DMS153 treated with DMSO at 0.1 percent for 48 hours (cell line): ENCODE results near the gene LPAR6.

ENCODE experiments used
- DNase-seq: peaks from one replicate; lab custom pipeline; 2025; ENCODE audit not compliant: unreplicated experiment; lab: John Stamatoyannopoulos, UW

The LPAR6 gene

DNA sequence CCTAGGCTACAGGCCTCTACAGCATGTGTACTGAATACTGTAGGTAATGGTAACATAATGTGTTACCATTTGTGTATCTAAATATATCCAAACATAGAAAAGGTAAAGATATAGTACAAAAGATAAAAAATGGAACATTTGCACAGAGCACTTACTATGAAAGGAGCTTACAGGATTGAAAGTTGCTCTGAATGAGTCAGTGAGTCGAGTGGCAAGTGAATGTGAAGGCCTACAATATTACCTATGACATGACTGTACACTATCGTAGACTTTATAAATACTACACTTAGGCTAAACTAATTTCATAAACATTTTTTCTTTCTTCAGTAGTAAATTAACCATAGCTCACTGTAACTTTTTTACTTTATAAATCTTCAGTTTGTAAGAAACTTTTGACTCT, 35.1 kb downstream of the LPAR6 start:
- DNase-seq: no peak

DNA sequence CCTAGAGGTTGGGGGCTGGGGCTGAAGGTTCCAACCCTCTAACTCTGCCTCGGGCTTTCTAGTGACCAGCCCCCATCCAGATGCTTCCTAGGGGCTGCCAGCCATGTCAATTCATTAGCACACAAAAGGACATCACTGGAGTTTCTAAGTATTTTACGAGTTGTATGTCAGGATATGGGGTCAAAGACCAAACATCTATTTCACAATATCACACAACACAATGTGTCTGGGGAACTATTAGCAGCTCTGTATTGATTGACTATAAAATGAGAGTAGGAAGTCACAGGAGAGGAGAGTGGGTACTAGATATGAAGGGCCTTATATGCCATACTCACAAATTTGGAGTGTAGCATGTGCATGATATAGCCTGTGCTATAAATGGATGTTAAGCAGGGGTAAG, 42.1 kb downstream of the LPAR6 start:
- DNase-seq: no peak

DNA sequence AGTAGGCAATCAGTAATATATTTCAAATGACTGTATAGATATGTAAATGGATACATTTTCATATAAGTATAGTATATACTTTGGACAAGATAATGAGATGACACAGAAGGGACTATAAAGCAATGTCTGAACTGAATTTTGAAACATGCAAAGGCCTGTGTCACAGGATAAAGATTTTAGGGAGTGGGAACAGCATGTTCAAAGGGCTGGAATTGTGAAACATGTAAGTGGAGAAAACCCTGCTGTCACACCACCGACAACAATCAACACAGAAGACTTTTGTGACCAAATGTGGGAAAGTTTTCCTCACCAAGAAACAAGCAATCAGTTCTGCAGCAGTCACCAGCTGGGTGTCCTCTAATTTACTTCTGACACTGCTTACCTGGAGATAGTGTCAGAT, 42.9 kb downstream of the LPAR6 start:
- DNase-seq: no peak
